Spleen (tissue), 7 donors: Measurements from ENCODE around the gene IQGAP1.

ENCODE experiments used
- CTCF ChIP-seq, 11 experiments: fragments of 200-600 bp in 7 of 11; fragments of 450-650 bp in 4 of 11; sonication (generic) in 4 of 11; IDR thresholded peaks in 8 of 11; conservative IDR thresholded peaks in 3 of 11; 1 replicate in 7 of 11; 2 replicates in 4 of 11; pipeline versions ENCODE4 v1.4.0 to v1.8.0; 2016 to 2021; ENCODE audit warnings: antibody characterized with exemption in 11 of 11, inconsistent platforms in 4 of 11, mild to moderate bottlenecking in 1 of 11
- POLR2A ChIP-seq, 3 donors: fragments of 450-650 bp; IDR thresholded peaks; one replicate each; pipeline ENCODE4 v1.5.1; 2017; ENCODE audit warnings: antibody characterized with exemption in 3 of 3, mild to moderate bottlenecking in 1 of 3
- POLR2AphosphoS5 ChIP-seq, 3 donors: sonication (generic); formaldehyde crosslinking; IDR thresholded peaks; one replicate each; pipeline ENCODE4 v1.5.1; 2017; ENCODE audit warnings: antibody characterized with exemption in 3 of 3
- donor health status: DM: no; HTN: no; CAD: no; lungs with moderate emphysema.
- donor health status: DM: no; HTN: no; CAD: no.
- donor health status: DM: no; HTN: no; CAD: no.

GRCh38 chr15:90407336-90407735, 19.3 kb downstream of the IQGAP1 start:
- no peak for TF ChIP-seq POLR2AphosphoS5 (IDR thresholded peaks at IDR 0.05)
- TF ChIP-seq CTCF (IDR thresholded peaks at IDR 0.05 in 8 of 11, conservative IDR thresholded peaks at IDR 0.05 in 3 of 11): no peak
- TF ChIP-seq POLR2A (IDR thresholded peaks at IDR 0.05): no peak
